GM19467 (cell line): ENCODE measurements around the gene MMP20.

ENCODE experiments used
- ATAC-seq: cut with Tn5 transposase; IDR thresholded peaks from one replicate; pipeline ENCODE4 v1.9.1; 2021; ENCODE audit warnings: mild to moderate bottlenecking, moderate library complexity; ENCODE audit not compliant: unreplicated experiment

The MMP20 gene

DNA sequence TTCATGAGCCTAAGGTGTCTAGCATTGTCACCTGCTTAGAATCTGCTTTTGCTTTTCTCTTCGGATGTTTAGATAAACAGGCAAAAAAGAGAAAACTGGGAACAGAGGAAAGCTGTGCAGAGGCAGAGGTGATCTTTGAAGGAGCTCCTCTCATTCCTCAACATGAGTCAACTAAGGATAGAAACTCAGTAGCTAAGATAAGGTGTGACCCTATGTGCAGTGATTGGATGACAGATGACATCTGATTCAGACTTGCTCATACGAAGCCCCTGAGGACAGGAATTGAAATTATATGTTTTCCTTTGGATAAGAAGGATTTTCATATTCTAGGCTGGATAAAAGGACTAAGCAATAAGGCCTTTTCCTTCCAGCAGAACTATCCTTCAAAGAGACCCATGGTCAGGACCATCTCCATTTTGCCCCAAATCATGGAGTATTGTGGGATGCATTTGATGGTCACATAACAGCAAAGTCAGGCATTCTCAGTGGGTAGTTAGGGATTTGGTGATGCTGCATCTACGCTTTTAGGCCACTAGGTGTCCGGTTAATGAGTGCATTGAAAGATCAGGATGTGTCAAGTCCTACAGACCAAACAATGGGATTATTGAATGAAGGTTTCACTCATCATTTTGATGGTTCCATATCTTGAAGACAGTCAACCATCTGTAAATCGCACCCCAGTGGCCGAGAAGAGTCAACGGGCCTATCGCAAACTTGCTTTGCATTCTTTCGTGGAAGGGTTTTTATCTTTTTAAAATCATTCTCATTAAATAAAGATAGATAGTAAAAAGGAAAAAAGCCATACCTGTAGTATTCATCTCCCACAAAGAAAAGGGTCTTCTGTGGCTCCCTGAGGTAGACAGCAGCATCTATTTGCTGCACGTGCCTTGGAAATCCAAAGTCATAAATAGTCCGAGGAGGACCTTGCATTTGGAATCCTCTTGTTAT lies 32.2 kb downstream of the MMP20 start:
- ATAC-seq: no peak

DNA sequence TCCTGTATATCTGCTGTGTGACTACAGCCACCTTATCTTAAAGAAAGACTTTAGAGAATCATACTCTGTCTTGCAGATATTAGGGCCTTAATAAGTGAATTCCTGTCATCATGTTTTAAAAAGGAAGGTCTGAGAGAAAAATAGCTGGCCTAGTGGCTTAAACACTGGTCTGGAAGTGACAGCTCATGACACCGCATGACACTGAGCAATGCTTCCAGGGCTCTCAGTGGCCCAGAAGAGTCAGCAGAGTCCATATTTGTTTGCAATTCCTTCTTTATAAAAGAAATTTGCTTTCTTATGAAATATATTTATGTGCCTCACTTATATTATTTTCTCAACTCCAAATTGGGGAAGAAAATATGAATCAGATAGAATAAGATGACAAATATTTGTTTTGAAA lies 33.0 kb downstream of the MMP20 start:
- ATAC-seq: no peak

DNA sequence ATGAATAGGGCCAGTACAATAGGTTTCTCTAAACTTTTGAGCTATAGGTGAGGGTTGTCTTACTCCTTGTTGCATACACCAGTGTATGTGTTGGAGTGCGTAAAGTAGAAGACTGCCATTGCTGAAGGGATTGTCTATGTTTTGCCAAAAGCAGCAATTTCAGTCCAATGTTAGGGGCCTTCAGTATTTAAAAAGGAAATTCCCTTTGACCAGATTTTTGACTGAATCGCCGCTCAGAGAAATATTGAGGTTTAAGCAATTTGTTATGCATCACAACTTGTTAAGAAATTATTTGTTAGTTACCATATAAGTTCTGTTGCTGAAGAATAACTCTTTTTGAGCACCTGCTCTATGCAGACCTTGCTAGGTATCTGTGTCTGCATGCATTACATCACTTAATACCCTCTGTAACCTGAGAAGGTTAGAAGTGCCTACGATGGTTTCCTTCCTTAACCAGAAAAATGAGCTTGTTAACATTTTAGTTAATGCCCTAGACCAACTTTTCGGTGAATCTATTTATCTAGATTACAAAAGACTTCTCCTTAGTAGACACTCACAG lies 33.9 kb downstream of the MMP20 start:
- no peak for ATAC-seq

DNA sequence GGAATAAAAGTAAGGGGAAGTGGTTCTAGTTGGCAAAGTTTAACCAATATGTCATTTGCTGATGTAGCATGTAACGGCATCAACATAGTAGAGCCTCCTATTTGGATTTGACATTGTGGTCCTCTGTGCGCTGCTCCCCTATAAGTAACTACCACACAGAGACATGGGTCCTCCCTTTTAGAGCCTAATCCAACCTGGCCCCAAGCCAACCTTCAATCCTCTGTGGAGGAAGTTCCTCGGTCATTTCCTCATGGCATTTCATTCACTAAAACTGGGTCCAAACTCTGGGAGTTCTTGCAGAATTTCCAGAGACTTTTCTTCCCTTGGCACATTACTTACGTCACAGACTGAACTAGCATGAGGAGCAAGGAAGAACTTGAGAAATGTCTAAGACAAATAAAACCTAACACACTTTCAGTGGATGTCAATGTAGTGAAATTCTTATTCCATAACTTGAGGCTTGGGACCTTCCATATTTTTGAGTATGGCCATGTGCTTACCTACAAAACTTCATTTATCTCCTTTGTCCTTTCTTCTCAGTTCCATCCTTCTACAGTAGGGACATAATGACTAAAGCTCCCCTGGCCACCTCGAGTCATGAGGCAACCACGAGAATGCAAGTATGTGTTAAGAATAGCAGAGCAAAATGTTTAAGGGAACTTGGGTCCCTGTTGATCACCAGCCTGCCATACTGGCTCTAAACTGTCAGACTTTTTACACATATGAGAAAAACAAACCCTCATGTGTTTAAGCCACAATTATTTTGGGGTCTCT lies 34.7 kb downstream of the MMP20 start:
- ATAC-seq: no peak

DNA sequence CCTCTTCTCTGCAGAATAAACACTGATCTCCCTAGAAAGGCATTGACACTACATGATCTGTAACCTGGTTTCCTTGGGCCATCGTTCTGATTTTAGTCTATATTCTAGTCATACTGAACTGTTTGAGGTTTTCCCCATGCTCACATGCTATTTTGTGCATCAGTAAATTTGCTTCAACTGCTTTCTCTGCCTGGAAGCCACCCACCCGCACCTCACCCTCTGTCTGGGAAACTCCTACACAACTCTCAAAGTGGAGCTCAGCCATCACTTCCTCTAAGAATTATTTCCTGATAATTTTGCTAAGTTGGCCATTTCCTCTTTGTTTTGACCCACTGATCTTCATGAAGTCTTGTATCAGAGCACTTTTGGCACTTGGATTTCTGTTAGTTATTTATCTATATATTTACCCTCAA lies 36.1 kb downstream of the MMP20 start:
- ATAC-seq: peak; percentile 34

DNA sequence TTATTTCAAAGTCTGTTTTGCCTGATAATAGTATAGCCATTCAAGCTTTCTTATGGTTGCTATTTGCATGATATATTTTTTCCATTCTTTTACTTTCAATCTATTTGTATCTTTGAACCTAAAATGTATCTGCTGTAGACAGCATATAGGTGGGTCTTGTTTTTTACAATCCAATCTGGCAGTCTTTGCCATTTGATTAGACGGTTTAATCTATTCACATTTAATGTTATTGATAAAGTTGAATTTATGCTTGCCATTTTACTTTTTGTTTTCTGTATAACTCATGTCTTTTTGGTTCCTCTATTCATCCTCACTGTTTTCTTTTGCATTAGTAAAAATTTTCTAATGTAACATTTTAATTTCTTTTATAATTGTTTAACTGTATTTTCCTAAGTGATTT lies 37.4 kb downstream of the MMP20 start:
- ATAC-seq: no peak

DNA sequence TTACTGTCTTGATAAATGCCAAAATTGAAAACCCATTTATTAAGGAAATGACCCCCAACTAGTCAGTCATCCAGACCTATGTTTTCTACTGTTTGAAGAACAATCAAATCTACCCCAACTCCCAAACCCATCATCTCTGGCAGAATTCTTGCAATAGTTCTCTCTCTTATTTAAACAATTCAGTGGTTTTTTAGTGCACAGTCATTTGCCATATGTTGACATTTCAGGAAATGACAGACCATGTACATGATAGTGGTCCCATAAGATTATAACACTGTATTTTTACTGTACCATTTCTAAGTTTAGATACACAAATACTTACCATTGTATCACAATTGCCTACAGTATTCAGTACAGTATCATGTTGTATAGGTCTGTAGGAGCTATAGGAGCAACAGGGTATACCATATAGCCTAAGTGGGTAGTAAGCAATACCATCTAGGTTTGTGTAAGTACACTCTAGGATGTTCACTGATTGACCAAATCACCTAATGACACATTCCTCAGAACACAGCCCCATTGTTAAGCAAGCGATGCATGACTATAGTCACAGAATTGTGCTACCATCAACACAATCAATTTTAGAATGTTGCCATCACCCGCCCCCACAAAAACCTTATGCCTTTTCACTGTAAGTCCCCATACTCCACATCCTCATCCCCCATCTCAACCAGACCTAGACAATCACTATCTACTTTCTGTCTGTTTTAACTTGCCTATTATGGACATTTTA lies 41.8 kb downstream of the MMP20 start:
- no peak for ATAC-seq

DNA sequence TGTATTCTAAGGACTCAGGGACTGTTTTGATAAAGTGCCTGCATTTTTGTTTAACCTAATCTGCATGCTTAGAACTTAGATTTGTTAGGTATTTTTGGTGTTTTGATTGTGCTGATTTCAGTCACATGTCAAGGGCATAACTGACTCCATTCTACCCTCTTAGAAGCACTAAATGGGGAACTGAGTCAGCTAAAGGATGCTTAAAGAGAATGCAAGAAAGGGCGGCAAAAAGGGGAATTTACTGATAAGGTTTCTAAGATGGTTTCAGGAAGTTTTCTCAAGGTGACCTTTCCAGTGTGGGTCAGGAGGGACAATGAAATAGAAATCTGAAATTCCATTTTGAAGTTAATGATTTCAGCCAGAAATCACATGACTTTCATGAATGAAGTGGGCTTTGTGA lies 43.0 kb downstream of the MMP20 start:
- no peak for ATAC-seq

DNA sequence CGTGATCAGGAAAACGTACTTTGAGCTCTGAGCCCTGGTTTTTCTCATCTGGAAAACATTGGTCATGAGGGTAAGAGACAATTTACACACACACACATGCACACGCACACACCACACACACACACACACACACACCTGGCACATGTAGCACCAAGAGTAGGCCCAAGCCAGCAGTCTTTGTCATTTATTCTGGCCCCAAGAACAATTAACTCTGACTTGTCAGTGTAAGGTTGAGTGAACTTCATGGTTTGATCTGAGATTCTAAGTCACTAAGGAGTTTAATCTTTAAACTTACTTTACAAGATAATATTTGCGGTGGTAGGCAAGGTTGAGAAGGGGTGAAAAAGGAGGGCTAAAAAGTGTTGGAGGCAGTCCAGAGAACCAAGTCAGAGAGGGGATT lies 44.1 kb downstream of the MMP20 start:
- no peak for ATAC-seq

DNA sequence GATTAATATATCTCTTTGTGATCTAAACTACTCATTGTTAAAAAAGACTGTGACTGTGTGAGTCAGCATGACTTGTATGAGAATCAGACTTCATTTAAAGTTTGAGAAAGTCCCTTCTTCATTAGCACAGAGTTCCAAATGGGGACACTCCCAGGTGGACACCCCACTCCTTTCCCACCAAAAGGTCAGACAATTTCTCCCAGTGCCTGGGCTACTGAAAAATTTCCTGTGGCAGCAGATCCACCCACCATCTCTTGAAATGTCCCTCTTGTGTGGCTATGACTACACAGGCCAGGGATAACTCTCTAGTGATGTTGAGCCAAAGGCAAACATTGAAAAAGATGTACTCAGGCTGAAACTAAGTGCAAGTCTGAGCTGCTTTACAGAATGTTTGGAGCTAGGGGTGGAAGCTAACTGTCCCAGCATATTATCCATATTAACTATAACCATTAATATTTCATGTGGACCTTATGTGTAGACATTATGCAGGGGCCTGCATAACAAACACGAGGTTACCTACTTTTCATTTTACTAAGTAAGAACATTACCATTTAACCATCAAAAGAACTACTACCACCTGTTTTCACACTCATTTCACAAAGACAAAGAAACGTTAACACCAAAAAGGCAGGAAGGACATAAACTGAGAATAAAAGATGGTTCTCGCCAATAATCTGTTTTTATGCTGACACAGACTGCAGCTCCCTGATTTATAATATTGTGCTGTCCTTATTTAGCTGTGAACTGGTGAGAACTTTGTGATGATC lies 44.8 kb downstream of the MMP20 start:
- ATAC-seq: no peak

DNA sequence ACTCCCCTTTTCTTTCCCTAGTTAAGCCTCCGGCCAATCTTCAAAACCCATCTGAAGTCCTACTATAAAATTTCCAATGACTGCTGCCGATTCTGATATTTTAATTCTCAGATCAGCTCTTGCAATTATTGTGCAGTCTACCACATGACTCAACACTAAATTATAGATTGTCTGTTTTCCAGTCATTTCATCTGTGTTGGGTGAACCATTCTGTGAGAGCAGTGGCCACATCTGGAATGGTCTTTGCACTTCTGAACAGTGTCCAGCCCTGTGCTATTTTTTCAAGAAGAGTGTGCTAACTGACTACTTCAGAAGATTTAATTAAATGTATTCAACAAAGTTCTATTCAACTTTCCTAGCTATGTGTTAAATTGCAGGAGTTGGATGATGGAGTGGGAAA lies 47.4 kb downstream of the MMP20 start:
- ATAC-seq: no peak

DNA sequence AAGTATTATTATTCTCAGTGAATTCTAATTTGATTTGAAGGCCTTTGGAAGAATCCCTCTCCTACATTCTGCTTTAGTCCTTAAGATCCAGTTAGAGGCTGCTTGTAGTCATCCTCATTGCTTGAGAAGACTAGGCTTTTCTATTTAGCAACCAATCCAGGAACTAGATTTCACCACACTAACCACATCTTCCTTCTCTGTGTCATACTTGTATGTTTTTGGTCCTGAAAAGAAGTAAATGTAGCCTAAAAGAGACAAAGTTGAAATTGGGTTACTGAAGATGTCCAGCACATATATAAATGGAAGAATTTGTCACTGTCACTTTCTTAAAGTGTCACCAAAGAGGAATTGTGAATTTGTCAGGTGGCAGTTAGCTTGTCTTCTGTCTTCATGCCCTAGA lies 48.0 kb downstream of the MMP20 start:
- peak; percentile 47 for ATAC-seq

DNA sequence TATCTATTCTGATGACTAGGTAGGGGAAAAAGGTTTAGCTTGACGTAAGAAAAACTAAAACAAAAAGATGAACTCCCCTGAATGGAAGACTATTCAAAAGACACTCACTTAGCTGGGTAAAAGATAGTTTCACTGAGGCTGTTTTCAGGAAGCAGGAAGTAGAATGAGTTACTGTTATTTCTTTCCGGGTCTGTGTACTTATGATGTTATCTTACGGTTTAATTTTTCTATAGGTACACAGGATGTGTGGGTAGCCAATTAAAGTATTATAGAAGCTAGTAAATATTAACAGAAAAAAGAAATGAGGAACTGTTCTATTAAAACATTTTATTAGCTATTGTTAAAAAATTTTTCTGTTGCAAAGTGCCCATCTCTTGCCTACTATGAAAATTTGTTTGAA lies 48.8 kb downstream of the MMP20 start:
- ATAC-seq: no peak

DNA sequence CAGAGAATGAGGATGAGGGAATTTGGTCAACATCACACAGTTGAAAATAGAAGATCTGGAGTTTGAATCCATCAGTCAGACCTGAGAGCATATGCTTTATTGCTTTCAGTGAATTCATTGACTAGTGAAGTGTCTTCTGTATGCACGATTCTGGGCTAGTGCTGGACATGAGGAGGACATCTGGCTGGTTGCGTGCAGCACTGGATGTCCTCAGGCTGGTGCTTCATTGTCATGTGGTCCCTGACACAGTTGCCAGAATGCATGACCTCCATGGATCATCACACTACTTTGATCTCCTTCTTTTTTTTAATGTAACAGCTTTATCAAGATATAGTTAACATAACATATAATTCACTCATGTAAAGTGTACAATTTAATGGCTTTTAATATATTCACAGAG lies 50.1 kb downstream of the MMP20 start:
- no peak for ATAC-seq

DNA sequence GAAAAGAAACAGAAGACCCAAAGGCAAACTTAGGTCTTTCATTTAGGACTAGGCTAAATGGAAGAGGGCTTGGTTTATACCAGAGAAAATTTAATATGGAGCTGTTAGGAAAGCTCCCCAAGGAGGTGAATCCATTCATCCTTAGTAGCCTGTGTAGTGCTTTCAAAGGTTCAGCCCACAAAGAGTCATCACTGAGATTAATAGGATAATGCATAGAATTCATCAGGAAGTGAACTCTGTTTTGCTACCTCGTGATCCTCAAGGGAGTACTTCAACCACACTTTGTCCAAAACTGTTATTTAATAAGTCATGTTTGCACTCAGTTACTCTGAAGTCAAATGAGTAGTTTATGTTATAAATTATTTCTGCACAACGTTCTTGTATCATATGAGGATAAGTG lies 51.3 kb downstream of the MMP20 start:
- ATAC-seq: no peak

DNA sequence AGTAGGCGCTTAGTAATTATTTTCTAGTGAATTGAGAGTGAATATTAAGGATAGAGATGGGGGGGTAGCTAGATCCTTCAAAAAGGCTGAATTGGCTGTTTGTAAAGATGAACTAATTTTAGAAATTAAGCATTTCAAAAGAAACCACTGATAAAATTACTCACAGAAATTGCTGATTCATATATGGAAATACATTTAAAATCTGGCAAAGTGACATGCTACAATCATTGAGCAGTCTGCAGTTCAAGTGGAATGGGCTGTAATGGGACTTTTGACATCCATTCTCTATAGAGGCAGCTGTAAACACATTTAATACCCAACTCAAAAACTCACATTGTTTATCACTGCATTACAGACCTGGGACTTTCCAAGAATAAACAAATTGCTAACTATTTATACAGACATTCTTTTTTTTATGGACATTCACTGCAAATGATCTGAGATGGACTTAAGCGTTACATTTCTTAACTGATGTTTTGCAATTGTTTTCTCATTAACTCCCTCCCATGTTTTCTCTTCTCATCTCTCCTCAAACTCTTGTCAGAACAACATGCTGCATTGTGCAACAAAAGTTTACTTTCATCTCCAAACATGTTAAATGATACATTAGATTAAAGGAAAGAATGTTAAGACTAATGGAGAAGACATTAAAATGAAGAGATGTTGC lies 52.4 kb downstream of the MMP20 start:
- ATAC-seq: no peak

DNA sequence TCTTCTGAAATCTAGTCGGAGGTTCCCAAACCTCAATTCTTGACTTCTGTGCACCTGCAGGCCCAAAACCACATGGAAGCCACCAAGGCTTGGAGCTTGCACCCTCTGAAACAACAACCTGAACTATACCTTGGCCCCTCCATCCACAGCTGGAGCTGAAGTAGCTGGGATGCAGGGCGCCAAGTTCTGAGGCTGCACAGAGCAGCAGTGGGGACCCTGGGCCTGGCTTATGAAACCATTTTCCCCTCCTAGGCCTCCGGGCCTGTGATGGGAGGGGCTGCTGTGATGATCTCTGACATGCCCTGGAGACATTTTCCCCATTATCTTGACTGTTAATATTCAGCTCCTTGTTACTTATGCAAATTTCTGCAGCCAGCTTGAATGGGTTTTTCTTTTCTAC lies 56.3 kb downstream of the MMP20 start:
- no peak for ATAC-seq

DNA sequence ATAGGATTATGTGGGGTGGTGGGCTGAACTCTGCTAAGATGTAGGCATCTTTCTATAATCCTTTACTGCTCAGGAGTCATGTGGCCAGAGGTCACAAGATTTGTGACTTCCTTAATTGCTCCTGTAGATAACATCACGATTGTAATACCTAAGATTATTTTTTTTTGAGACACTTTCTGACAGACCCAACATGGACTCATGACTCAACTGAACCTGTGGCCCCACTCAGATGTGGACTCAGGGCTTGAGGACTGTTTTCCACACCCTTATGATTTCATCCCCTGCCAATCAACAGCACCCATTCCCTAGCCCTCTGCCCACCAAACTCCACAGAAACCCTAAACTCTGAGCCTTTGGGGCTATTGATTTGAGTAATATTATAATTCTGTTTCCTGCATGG lies 59.0 kb downstream of the MMP20 start:
- ATAC-seq: no peak

DNA sequence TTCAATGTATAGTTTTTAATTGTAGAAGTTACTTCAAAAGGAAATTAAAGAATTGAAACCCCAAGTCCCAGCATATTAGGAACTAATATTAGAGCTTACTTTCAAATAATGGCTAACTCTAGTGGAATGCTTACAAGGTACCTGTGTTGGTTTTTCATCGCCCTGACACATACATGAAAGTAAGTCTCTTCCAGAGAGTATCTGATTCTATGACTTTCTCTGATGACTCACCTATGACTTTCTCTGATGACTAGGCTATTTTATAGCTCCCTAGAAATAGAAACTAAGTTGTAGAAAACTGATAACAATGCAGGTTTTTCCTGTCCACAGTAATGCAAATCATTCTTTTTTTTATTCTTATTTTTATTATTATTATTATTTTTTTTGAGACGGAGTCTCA lies 61.0 kb downstream of the MMP20 start:
- ATAC-seq: peak; percentile 51

DNA sequence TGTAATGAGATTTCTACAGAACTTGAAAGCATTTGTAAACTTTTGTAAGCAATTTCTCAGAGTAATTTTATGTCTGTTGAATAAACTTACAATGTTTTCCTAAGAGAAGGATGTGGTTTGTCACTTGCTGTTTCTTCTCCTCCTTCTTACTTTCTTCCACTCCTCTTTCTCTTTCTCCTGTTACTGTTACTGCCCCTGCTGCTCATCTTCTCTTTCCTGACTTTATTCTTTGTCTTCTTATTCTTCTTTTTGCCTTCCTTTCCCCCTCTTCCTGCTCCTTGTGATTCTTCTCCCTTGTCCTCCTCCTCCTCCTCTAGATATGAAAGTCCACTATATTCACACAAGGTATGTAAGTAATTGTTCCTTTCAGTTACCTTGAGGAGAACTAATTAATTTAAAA lies 63.5 kb downstream of the MMP20 start:
- no peak for ATAC-seq
